KMS-11 (cell line): ENCODE data around the gene TMEM14A.
A peak's percentile ranks its signal among the peaks of the same experiment; 100 is the strongest.

ENCODE experiments used
- H2AFZ ChIP-seq: fragments of 200-600 bp; sonication (generic); 2 replicates; pipeline ENCODE4 v1.6.1; 2016; ENCODE audit warnings: antibody characterized with exemption, mixed run types, low read depth
- H3K27ac ChIP-seq: fragments of 200-600 bp; sonication (generic); 2 replicates; pipeline ENCODE4 v1.6.1; 2016; ENCODE audit warnings: mild to moderate bottlenecking, mixed run types
- H3K27me3 ChIP-seq: fragments of 200-600 bp; sonication (generic); 2 replicates; pipeline ENCODE4 v1.6.1; 2017; ENCODE audit warnings: mild to moderate bottlenecking, low read depth, mixed run types, moderate library complexity; ENCODE audit not compliant: insufficient read depth
- H3K36me3 ChIP-seq: fragments of 200-600 bp; sonication (generic); 2 replicates; pipeline ENCODE4 v1.6.1; 2017; ENCODE audit warnings: mild to moderate bottlenecking, mixed run types; ENCODE audit not compliant: insufficient read depth
- H3K4me1 ChIP-seq: fragments of 200-600 bp; sonication (generic); 2 replicates; pipeline ENCODE4 v1.6.1; 2016; ENCODE audit warnings: mild to moderate bottlenecking, low read depth, mixed run types; ENCODE audit not compliant: poor library complexity, severe bottlenecking
- H3K4me2 ChIP-seq: fragments of 200-600 bp; sonication (generic); 2 replicates; pipeline ENCODE4 v1.7.0; 2016; ENCODE audit warnings: mild to moderate bottlenecking, mixed run types
- H3K4me3 ChIP-seq: fragments of 200-600 bp; sonication (generic); IDR thresholded peaks from 2 replicates; pipeline ENCODE4 v1.6.1; 2017; ENCODE audit warnings: low read depth, low read length, mixed read lengths; ENCODE audit not compliant: insufficient read depth
- H3K79me2 ChIP-seq: fragments of 200-600 bp; sonication (generic); 2 replicates; pipeline ENCODE4 v1.6.1; 2016; ENCODE audit warnings: low read depth, mixed run types; ENCODE audit not compliant: insufficient read depth
- H3K9ac ChIP-seq: fragments of 200-600 bp; sonication (generic); 2 replicates; pipeline ENCODE4 v1.6.1; 2016; ENCODE audit warnings: mild to moderate bottlenecking, mixed run types
- H4K20me1 ChIP-seq: fragments of 200-600 bp; sonication (generic); 2 replicates; pipeline ENCODE4 v1.6.1; 2016; ENCODE audit warnings: mild to moderate bottlenecking, mixed run types; ENCODE audit not compliant: insufficient read depth
- TF ChIP-seq, protein P1 (sequence below): fragments of 200-600 bp; sonication (generic); conservative IDR thresholded peaks from 2 replicates; pipeline ENCODE4 v1.6.1; 2017; ENCODE audit warnings: low read depth, mild to moderate bottlenecking, antibody characterized with exemption, low read length, moderate library complexity, mixed read lengths

TMEM14A gene

DNA sequence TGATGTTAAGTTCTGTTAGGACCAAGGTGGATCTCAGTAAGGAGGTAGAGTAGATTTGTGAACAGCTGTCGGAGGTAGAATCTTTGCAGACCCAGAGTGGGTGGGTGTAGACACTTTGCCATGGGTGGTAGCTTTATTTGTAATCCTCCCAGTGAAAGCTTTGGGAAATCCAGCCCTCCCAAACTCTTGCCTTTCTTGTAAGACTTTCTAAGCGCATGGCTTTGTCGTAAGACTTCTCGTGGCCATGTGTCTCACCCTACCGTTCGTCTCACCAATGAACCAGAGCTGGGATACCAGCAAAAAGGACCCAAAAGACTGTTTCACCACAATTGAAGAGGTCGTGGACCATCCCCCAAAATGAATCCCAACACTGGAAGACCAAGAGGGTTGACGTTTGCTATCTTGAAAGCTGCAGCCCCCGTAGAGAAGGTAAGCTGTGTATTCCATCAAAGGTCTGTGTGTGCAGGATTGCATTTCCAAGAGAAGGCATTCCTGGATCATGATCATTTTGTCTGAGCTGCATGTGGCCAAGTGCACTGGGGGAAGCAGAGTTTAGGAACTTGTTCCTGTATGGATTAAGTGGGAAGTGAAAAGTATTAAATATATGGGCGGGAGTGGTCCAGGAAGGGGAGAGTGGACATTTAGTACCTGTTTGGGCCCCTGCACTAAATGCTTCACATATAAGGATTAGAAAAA lies 5.8 kb upstream of the TMEM14A start:
- Histone ChIP-seq H3K4me1 (peaks cover 62% of the 10 kb centered on the region), H2AFZ (peak overlapping the region; percentile 7; the same call in 1 of the 2 replicates), H3K79me2 (peaks cover 50% of the 10 kb centered on the region), H3K36me3 (peaks cover 12% of the 10 kb centered on the region; the same call in 1 of the 2 replicates), H3K27ac (peak overlapping the region; percentile 64), H3K4me2 (peak overlapping the region; percentile 99), H3K27me3 (no peaks in the 10 kb centered on the region), H3K4me3 (no peak overlapping the region), H4K20me1 (no peaks in the 10 kb centered on the region), H3K9ac (peak overlapping the region; percentile 76)
- TF ChIP-seq, protein P1, sequence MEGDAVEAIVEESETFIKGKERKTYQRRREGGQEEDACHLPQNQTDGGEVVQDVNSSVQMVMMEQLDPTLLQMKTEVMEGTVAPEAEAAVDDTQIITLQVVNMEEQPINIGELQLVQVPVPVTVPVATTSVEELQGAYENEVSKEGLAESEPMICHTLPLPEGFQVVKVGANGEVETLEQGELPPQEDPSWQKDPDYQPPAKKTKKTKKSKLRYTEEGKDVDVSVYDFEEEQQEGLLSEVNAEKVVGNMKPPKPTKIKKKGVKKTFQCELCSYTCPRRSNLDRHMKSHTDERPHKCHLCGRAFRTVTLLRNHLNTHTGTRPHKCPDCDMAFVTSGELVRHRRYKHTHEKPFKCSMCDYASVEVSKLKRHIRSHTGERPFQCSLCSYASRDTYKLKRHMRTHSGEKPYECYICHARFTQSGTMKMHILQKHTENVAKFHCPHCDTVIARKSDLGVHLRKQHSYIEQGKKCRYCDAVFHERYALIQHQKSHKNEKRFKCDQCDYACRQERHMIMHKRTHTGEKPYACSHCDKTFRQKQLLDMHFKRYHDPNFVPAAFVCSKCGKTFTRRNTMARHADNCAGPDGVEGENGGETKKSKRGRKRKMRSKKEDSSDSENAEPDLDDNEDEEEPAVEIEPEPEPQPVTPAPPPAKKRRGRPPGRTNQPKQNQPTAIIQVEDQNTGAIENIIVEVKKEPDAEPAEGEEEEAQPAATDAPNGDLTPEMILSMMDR = no peak

DNA sequence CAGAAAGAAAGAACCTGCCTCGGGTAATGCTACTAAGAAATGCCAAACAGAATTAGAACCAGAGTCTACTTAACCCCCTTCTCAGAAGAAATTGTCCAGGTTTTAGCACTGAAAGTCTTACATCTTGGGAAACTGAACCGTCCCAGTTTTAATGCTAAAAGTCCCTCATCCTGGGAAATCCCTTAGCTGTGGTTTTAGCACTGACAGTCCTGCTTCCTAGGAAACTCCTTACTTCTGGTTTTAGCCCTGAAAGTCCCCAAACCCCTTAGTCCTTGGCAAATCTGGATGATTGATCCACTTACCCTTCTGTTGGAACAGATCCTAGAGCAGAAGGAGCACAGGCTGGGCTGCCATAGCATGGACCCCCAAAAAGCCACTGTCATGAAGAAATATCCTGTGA lies 4.8 kb upstream of the TMEM14A start:
- H3K4me2 ChIP-seq = peak overlapping the region; percentile 99

DNA sequence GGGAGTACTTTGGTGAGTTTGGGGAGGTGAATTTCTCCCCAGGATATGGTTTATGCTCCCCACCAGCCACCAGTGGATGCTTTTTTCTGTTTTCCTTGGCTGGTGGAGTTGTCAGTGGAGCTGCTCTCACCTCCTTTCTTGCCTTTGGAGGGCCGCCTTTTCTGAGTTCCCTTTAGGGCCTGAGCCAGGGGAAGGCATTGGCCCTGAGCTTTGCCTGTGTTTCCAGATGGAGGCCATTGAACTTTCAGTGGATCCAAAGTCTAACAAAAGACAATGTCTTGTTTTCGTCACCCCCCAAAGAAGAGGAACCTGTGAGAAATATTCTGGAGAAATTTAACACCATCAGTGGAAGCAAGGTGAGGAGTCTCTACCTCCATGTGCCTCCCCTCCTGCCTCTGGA lies 4.4 kb upstream of the TMEM14A start:
- Histone ChIP-seq H3K36me3 (peaks cover 12% of the 10 kb centered on the region; the same call in 1 of the 2 replicates), H4K20me1 (no peaks in the 10 kb centered on the region), H3K27me3 (no peaks in the 10 kb centered on the region), H3K9ac (peak overlapping the region; percentile 76), H3K4me3 (no peak overlapping the region), H3K79me2 (peaks cover 51% of the 10 kb centered on the region), H2AFZ (no peak overlapping the region), H3K27ac (peak overlapping the region; percentile 64), H3K4me2 (peak overlapping the region; percentile 99), H3K4me1 (peaks cover 60% of the 10 kb centered on the region)
- TF ChIP-seq, protein P1 = no peak

More for the DNA sequence above, 4.8 kb upstream of the TMEM14A start:
- Histone ChIP-seq H3K36me3 (peaks cover 12% of the 10 kb centered on the region; the same call in 1 of the 2 replicates), H3K79me2 (peaks cover 50% of the 10 kb centered on the region), H3K9ac (peak overlapping the region; percentile 76), H2AFZ (no peak overlapping the region), H3K4me3 (no peak overlapping the region), H3K27ac (peak overlapping the region; percentile 64), H3K4me1 (peaks cover 61% of the 10 kb centered on the region), H4K20me1 (no peaks in the 10 kb centered on the region), H3K27me3 (no peaks in the 10 kb centered on the region)
- TF ChIP-seq, protein P1 = no peak

DNA sequence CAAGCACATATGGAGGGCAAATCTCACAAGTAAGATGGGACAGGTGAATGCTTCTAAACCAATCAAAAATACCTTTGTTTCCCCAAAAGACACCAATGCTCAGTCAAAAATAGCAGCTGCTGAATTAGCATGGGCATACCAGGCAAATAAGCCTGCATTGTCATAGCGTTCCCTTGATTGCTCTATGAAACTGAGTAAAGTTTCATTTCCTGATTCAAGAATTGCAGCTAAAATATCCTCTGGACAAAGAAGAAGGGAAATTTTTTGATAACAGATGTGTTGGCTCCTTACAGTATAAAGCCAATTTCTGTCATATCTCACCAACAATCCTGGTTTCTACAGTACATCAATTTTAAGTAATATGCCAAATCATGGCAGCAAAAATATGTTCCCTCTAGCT lies 3.3 kb upstream of the TMEM14A start:
- H3K79me2 ChIP-seq = peaks cover 56% of the 10 kb centered on the region
- peak overlapping the region; percentile 99 for H3K4me2 ChIP-seq
- no peaks in the 10 kb centered on the region for H4K20me1 ChIP-seq
- TF ChIP-seq, protein P1 = no peak
- H3K27ac ChIP-seq = peak overlapping the region; percentile 64; the same call in 1 of the 2 replicates
- peaks cover 58% of the 10 kb centered on the region for H3K4me1 ChIP-seq
- 0 out of 2 replicates have a peak overlapping the region, but pooled peaks have one; percentile 76 for H3K9ac ChIP-seq
- no peaks in the 10 kb centered on the region for H3K27me3 ChIP-seq
- H3K4me3 ChIP-seq = no peak overlapping the region
- H3K36me3 ChIP-seq = peaks cover 12% of the 10 kb centered on the region; the same call in 1 of the 2 replicates
- no peak overlapping the region for H2AFZ ChIP-seq
